ENCODE data around the gene TMC5. TPM values are rescaled to one million over a fixed set of nuclear protein-coding genes. Genes with fewer than 3 reads are reported as not detected.

Gene TMC5
- total and polyA plus RNA-seq, 2 donors (not counting 3 experiments of a cell fraction or from before 2014, with no cell fraction given): not detected

DNA sequence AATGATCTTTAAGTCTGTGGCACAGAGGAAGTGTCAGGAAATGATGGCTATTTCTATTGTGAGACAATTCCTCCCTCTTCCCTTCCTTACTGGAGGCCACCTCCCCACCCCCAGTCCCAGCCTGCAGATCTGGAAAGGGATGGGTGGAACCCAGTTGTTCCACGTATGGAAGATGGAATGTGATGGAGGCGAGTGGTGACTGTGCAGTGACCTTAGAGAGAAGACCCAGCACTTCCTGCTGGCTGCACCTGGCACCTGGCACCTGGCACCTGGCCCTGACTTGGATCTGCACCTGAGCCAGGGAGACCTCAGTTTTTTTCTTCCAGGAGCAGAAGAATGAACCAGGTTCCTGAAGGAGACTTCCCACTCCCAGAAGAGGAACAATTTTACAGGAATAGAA is 33.0 kb upstream of the TMC5 start:
- Histone ChIP-seq H3K36me3 (ENCODE audit: control insufficient read depth in 2 of 2, extremely low read depth in 1 of 2, insufficient read depth in 2 of 2, low read length in 2 of 2) (no peaks in the 10 kb centered on the region), H3K4me2 (ENCODE audit: insufficient read depth, low read length) (no peak overlapping the region), H3K4me3 (replicated peaks in 1 of 3; ENCODE audit: insufficient read depth in 1 of 3, low read depth in 1 of 3, low read length in 3 of 3) (no peak overlapping the region), H3K79me2 (ENCODE audit: control insufficient read depth, insufficient read depth, low read length) (no peaks in the 10 kb centered on the region), H2AFZ (ENCODE audit: low read depth, low read length) (no peak overlapping the region), H3K27me3 (ENCODE audit: control insufficient read depth in 2 of 2, insufficient read depth in 2 of 2, low read length in 2 of 2) (no peaks in the 10 kb centered on the region), H3K9me1 (replicated peaks; ENCODE audit: control insufficient read depth, extremely low read depth, insufficient read depth, low read length) (no peaks in the 10 kb centered on the region), H4K20me1 (replicated peaks; ENCODE audit: control insufficient read depth, extremely low read depth, insufficient read depth, low read length) (no peaks in the 10 kb centered on the region), H3K27ac (ENCODE audit: insufficient read depth, low read depth, low read length) (no peak overlapping the region), H3K4me1 (ENCODE audit: control insufficient read depth, extremely low read depth, insufficient read depth, low read length) (no peaks in the 10 kb centered on the region), H3K9me3 (replicated peaks; ENCODE audit: control insufficient read depth, insufficient read depth, low read length) (no peaks in the 10 kb centered on the region), H3K9ac (replicated peaks; ENCODE audit: extremely low read depth, insufficient read depth, low read length) (no peak overlapping the region)
- DNase-seq (ENCODE audit: low read depth, low spot score) (no peak), FAIRE-seq (no peak)
- BruUV-seq (replicated peaks): no TSS peak
- ChIA-PET POLR2A (no interaction called here), CTCF (interaction anchor here (1.1 kb wide), 1 partner anchor 118 kb away, joined by 3 read pairs; no protein-coding TSS in a partner anchor)
- dilution Hi-C loops (cut with MboI; ENCODE audit: extremely low pct_ligation_motif_present, low sequenced_read_pairs): no loop called here
- intact Hi-C loops (cut with micrococcal nuclease): no loop called here
- TF ChIP-seq, protein P1, sequence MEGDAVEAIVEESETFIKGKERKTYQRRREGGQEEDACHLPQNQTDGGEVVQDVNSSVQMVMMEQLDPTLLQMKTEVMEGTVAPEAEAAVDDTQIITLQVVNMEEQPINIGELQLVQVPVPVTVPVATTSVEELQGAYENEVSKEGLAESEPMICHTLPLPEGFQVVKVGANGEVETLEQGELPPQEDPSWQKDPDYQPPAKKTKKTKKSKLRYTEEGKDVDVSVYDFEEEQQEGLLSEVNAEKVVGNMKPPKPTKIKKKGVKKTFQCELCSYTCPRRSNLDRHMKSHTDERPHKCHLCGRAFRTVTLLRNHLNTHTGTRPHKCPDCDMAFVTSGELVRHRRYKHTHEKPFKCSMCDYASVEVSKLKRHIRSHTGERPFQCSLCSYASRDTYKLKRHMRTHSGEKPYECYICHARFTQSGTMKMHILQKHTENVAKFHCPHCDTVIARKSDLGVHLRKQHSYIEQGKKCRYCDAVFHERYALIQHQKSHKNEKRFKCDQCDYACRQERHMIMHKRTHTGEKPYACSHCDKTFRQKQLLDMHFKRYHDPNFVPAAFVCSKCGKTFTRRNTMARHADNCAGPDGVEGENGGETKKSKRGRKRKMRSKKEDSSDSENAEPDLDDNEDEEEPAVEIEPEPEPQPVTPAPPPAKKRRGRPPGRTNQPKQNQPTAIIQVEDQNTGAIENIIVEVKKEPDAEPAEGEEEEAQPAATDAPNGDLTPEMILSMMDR (IDR thresholded peaks at IDR 0.05; ENCODE audit: extremely low read depth in 1 of 2, insufficient read depth in 1 of 2, low read depth in 1 of 2, low read length in 2 of 2): no peak
- TF ChIP-seq FOS (IDR thresholded peaks at IDR 0.05; ENCODE audit: borderline replicate concordance, insufficient read depth, low read length) (no peak), POLR2AphosphoS5 (IDR thresholded peaks at IDR 0.05; ENCODE audit: insufficient read depth, low read depth, low read length) (no peak), GATA2 (IDR thresholded peaks at IDR 0.05; ENCODE audit: insufficient read depth, insufficient read length, low read depth, low read length) (no peak), EZH2 (IDR thresholded peaks at IDR 0.05; ENCODE audit: borderline replicate concordance, low read depth, low read length, severe bottlenecking) (no peak), POLR2A (IDR thresholded peaks at IDR 0.05; ENCODE audit: low read depth, low read length) (no peak), JUN (IDR thresholded peaks at IDR 0.05; ENCODE audit: borderline replicate concordance, insufficient read depth, insufficient read length, low read depth) (no peak), MYC (IDR thresholded peaks at IDR 0.05; ENCODE audit: low read depth, low read length) (no peak)
- TF ChIP-seq, protein P2, sequence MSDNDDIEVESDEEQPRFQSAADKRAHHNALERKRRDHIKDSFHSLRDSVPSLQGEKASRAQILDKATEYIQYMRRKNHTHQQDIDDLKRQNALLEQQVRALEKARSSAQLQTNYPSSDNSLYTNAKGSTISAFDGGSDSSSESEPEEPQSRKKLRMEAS (IDR thresholded peaks at IDR 0.05; ENCODE audit: insufficient read depth, insufficient read length): no peak
